Occipital lobe (tissue), 2 donors: ENCODE results near the gene DOCK9. TPM values are rescaled to one million over a fixed set of nuclear protein-coding genes. Genes with fewer than 3 reads are reported as not detected.

Experiments used
- DNase-seq: peaks from one replicate; lab custom pipeline; 2025; lab: John Stamatoyannopoulos, UW
- total RNA-seq: library from RNA; depleted of rRNA; stranded (reverse); fragments of >200 nt; gene quantifications from one replicate; pipeline ENCODE4 v1.2.3, GENCODE V29; 2014

Gene DOCK9
- total RNA-seq = 200 TPM

GRCh38 chr13:98977568-98978265 lies at the start of gene DOCK9:
TSS of gene DOCK9 (minus strand) at chr13:98978064. CDS start at chr13:98977909, 155 bp downstream.
- peak; percentile 71 for DNase-seq

GRCh38 chr13:99027260-99027659 lies 49.4 kb upstream of the DOCK9 start:
- no peak for DNase-seq

GRCh38 chr13:99022941-99023340 lies 45.1 kb upstream of the DOCK9 start:
- no peak for DNase-seq

- no peak for DNase-seq
Measured at GRCh38 chr13:99018418-99019180, 40.7 kb upstream of the DOCK9 start.

- DNase-seq = peak; percentile 37
Measured at GRCh38 chr13:99015606-99016490, 38.0 kb upstream of the DOCK9 start.

GRCh38 chr13:99014522-99014921 lies 36.7 kb upstream of the DOCK9 start:
- DNase-seq = peak; percentile 7

- no peak for DNase-seq
Measured at GRCh38 chr13:99013951-99014350, 36.1 kb upstream of the DOCK9 start.

- DNase-seq = no peak
Measured at GRCh38 chr13:99012539-99012938, 34.7 kb upstream of the DOCK9 start.

GRCh38 chr13:99009987-99010551 lies 32.2 kb upstream of the DOCK9 start:
- no peak for DNase-seq

- DNase-seq = no peak
Measured at GRCh38 chr13:99008577-99008976, 30.7 kb upstream of the DOCK9 start.

GRCh38 chr13:99007414-99007986 lies 29.6 kb upstream of the DOCK9 start:
- no peak for DNase-seq

GRCh38 chr13:99005609-99006008 lies 27.7 kb upstream of the DOCK9 start:
- no peak for DNase-seq

- no peak for DNase-seq
Measured at GRCh38 chr13:99004978-99005377, 27.1 kb upstream of the DOCK9 start.

- no peak for DNase-seq
Measured at GRCh38 chr13:99003851-99004471, 26.1 kb upstream of the DOCK9 start.

GRCh38 chr13:99003186-99003585 lies 25.3 kb upstream of the DOCK9 start:
- DNase-seq = no peak

- DNase-seq = no peak
Measured at GRCh38 chr13:99002172-99002710, 24.4 kb upstream of the DOCK9 start.

GRCh38 chr13:99000137-99000536 lies 22.3 kb upstream of the DOCK9 start:
- no peak for DNase-seq

- DNase-seq = no peak
Measured at GRCh38 chr13:98999639-98999952, 21.7 kb upstream of the DOCK9 start.

- DNase-seq = no peak
Measured at GRCh38 chr13:98998831-98999638, 21.2 kb upstream of the DOCK9 start.
